H9 (cell line): ENCODE data around the gene CYBA. TPM values are rescaled to one million over a fixed set of nuclear protein-coding genes. Genes with fewer than 3 reads are reported as not detected.

Experiments used
- DNase-seq: peaks from one replicate; pipeline ENCODE4 v3.0.0-alpha.2; 2017
- H2AFZ ChIP-seq: one replicate; pipeline ENCODE4 v1.6.1; 2013; ENCODE audit warnings: mild to moderate bottlenecking, low read length, control low read depth, moderate library complexity
- H2AK5ac ChIP-seq: 2 replicates; pipeline ENCODE4 v1.6.1; 2013; ENCODE audit warnings: low read length, control low read depth, mixed read lengths; ENCODE audit not compliant: insufficient read length
- H2BK120ac ChIP-seq: one replicate; pipeline ENCODE4 v1.6.1; 2013; ENCODE audit warnings: low read depth, mild to moderate bottlenecking, low read length, control low read depth, inconsistent platforms; ENCODE audit not compliant: poor library complexity, severe bottlenecking
- H2BK12ac ChIP-seq: 2 replicates; pipeline ENCODE4 v1.6.1; 2013; ENCODE audit warnings: low read length, control low read depth, mixed read lengths, low read depth; ENCODE audit not compliant: insufficient read length
- H2BK15ac ChIP-seq: 2 replicates; pipeline ENCODE4 v1.6.1; 2013; ENCODE audit warnings: low read depth, low read length, control low read depth
- H2BK20ac ChIP-seq: one replicate; pipeline ENCODE4 v1.6.1; 2013; ENCODE audit warnings: low read depth, mild to moderate bottlenecking, low read length, control low read depth, inconsistent platforms; ENCODE audit not compliant: poor library complexity, severe bottlenecking
- H2BK5ac ChIP-seq: 2 replicates; pipeline ENCODE4 v1.6.1; 2013; ENCODE audit warnings: low read length, control low read depth, mixed read lengths; ENCODE audit not compliant: insufficient read length
- H3K14ac ChIP-seq: 2 replicates; pipeline ENCODE4 v1.6.1; 2013; ENCODE audit warnings: low read length, control low read depth; ENCODE audit not compliant: insufficient read depth
- H3K18ac ChIP-seq: 2 replicates; pipeline ENCODE4 v1.6.1; 2013; ENCODE audit warnings: low read depth, mild to moderate bottlenecking, mixed read lengths, low read length, control low read depth; ENCODE audit not compliant: insufficient read length
- H3K23ac ChIP-seq: 2 replicates; pipeline ENCODE4 v1.6.1; 2013; ENCODE audit warnings: low read length, control low read depth, mixed read lengths, low read depth; ENCODE audit not compliant: insufficient read length
- H3K23me2 ChIP-seq: 2 replicates; pipeline ENCODE4 v1.6.1; 2013; ENCODE audit warnings: low read depth, mild to moderate bottlenecking, mixed read lengths, low read length, control low read depth; ENCODE audit not compliant: insufficient read length, poor library complexity, severe bottlenecking
- H3K27ac ChIP-seq: 2 replicates; pipeline ENCODE4 v1.5.1; 2013; ENCODE audit warnings: low read length, control low read depth, mixed read lengths, low read depth; ENCODE audit not compliant: insufficient read length
- H3K27me3 ChIP-seq: 2 replicates; pipeline ENCODE4 v1.6.1; 2013; ENCODE audit warnings: low read length, control low read depth, inconsistent platforms; ENCODE audit not compliant: insufficient read depth
- H3K4ac ChIP-seq: 2 replicates; pipeline ENCODE4 v1.6.1; 2013; ENCODE audit warnings: low read depth, mild to moderate bottlenecking, control low read depth, inconsistent platforms, low read length, moderate library complexity
- H3K4me1 ChIP-seq: 2 replicates; pipeline ENCODE4 v1.6.1; 2013; ENCODE audit warnings: low read length, control low read depth, inconsistent platforms; ENCODE audit not compliant: insufficient read depth
- H3K4me2 ChIP-seq: 2 replicates; pipeline ENCODE4 v1.6.1; 2013; ENCODE audit warnings: low read length, control low read depth, mixed read lengths; ENCODE audit not compliant: insufficient read length, insufficient read depth
- H3K56ac ChIP-seq: 2 replicates; pipeline ENCODE4 v1.6.1; 2013; ENCODE audit warnings: low read depth, mild to moderate bottlenecking, mixed read lengths, low read length, control low read depth; ENCODE audit not compliant: insufficient read length
- H3K79me1 ChIP-seq: 2 replicates; pipeline ENCODE4 v1.6.1; 2013; ENCODE audit warnings: low read depth, mild to moderate bottlenecking, moderate library complexity, low read length, control low read depth, inconsistent platforms; ENCODE audit not compliant: insufficient read depth, poor library complexity, severe bottlenecking
- H3K79me2 ChIP-seq: 2 replicates; pipeline ENCODE4 v1.6.1; 2013; ENCODE audit warnings: low read length, control low read depth, inconsistent platforms; ENCODE audit not compliant: insufficient read depth
- H3K9ac ChIP-seq: 2 replicates; pipeline ENCODE4 v1.6.1; 2013; ENCODE audit warnings: low read length, control low read depth, mixed read lengths; ENCODE audit not compliant: insufficient read length; ENCODE audit errors: extremely low read depth
- H3K9me3 ChIP-seq: one replicate; pipeline ENCODE4 v1.6.1; 2013; ENCODE audit warnings: low read depth, low read length, inconsistent platforms; ENCODE audit not compliant: control insufficient read depth
- H3T11ph ChIP-seq: one replicate; pipeline ENCODE4 v1.6.1; 2013; ENCODE audit warnings: mild to moderate bottlenecking, low read length, control low read depth, inconsistent platforms
- H4K20me1 ChIP-seq: one replicate; pipeline ENCODE4 v1.6.1; 2013; ENCODE audit not compliant: control insufficient read depth, insufficient read length, insufficient read depth
- H4K5ac ChIP-seq: 2 replicates; pipeline ENCODE4 v1.6.1; 2013; ENCODE audit warnings: low read depth, mild to moderate bottlenecking, mixed read lengths, low read length, control low read depth; ENCODE audit not compliant: insufficient read length
- H4K8ac ChIP-seq: replicated peaks from 2 replicates; pipeline ENCODE4 v1.6.1; 2013; ENCODE audit warnings: low read length, control low read depth, mixed read lengths, low read depth; ENCODE audit not compliant: insufficient read length
- H4K91ac ChIP-seq: 2 replicates; pipeline ENCODE4 v1.6.1; 2013; ENCODE audit warnings: low read depth, mild to moderate bottlenecking, moderate library complexity, mixed read lengths, low read length, control low read depth; ENCODE audit not compliant: insufficient read length
- H3K27ac Mint-ChIP-seq, 3 experiments: 2 replicates in 2 of 3; 3 replicates in 1 of 3; pipeline ENCODE4 v1.8.0; 2020 to 2021; ENCODE audit warnings: mixed read lengths in 3 of 3, mild to moderate bottlenecking in 1 of 3, moderate library complexity in 1 of 3
- H3K27me3 Mint-ChIP-seq: 2 replicates; pipeline ENCODE4 v1.8.0; 2021; ENCODE audit warnings: low read depth, mild to moderate bottlenecking, moderate library complexity, mixed read lengths
- H3K36me3 Mint-ChIP-seq, 3 experiments: 2 replicates in 2 of 3; 3 replicates in 1 of 3; pipeline ENCODE4 v1.8.0; 2020 to 2021; ENCODE audit warnings: low read depth in 3 of 3, mixed read lengths in 3 of 3; ENCODE audit not compliant: insufficient read depth in 1 of 3
- H3K4me1 Mint-ChIP-seq, 2 experiments: 2 replicates each; pipeline ENCODE4 v1.8.0; 2020; ENCODE audit warnings: mixed read lengths in 2 of 2
- H3K4me3 Mint-ChIP-seq, 2 experiments: 2 replicates in 1 of 2; 3 replicates in 1 of 2; pipeline ENCODE4 v1.8.0; 2020 to 2021; ENCODE audit warnings: mild to moderate bottlenecking in 2 of 2, mixed read lengths in 2 of 2, moderate library complexity in 1 of 2
- H3K9me3 Mint-ChIP-seq, 2 experiments: 2 replicates in 1 of 2; 3 replicates in 1 of 2; pipeline ENCODE4 v1.8.0; 2020; ENCODE audit warnings: mild to moderate bottlenecking in 2 of 2, mixed read lengths in 2 of 2, moderate library complexity in 1 of 2
- WGBS: extraction: QIAGEN DNeasy Blood & Tissue Kit; methylation state at CpG from one replicate; pipeline ENCODE4 v1.1.7; 2013; ENCODE audit warnings: missing lambda C conversion rate, low lambda C conversion rate, mixed read lengths; ENCODE audit not compliant: insufficient read length; ENCODE audit errors: extremely low coverage; 5-methylcytosine and 5-hydroxymethylcytosine counted together
- total RNA-seq: library from RNA; stranded (reverse); gene quantifications from 2 replicates; pipeline ENCODE4 v1.2.1, GENCODE V29; 2021
- TF ChIP-seq, protein P1 (sequence below): fragments of 200-600 bp; sonication (generic); conservative IDR thresholded peaks from 3 replicates; pipeline ENCODE4 v1.8.0; 2021; ENCODE audit warnings: antibody characterized with exemption, mild to moderate bottlenecking

CYBA gene
- total RNA-seq, 1 experiment from 2014 or later = 153 TPM

DNA sequence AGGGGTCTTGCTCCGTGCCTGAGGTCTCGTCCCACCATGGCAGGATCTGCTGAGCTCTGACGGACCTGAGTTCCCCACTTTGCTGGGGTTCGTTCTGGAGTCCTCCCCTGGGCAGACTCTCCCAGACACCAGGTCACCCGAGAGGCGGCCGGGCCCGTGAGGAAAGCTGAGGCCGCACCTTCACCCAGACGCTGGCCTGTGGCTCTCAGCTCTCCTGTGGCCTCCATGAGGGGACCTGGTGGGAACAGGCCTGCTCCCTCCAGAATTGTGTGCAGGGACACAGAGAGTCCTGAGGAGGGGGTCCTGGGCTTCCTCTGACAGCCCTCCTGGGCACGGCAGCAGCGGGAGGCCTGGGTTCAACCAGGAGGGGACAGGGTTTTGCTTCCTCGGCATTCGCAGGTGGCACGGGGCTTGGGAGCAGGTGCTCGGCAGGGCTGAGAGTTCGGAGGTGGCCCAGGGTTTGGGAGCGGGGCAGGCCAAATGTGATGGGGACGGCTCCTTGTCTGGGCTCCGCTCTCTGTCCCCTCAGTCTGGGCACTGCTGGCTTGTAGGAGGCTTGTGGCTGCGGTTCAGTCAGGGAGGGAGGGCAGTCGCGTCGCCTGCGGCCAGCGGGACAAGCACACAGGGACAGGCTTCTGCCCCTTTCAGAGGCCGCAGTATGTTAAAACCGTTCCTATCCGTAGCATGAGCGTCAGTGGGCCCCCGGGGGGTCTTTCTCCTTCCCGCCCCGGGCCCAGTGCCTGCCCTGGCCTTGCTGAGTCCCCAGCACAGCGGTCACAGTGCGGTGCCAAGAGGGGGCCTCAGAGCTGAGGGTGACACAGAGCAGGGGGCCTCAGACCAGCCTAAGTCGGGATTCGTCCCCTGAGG is 43.6 kb upstream of the CYBA start:
- Histone ChIP-seq H3K9ac (no peak overlapping the region), H2BK20ac (no peak overlapping the region), H3K4ac (no peak overlapping the region), H2BK12ac (no peak overlapping the region), H3T11ph (no peak overlapping the region), H2AFZ (no peak overlapping the region), H3K27me3 (no peaks in the 10 kb centered on the region), H3K56ac (no peak overlapping the region), H3K23me2 (no peaks in the 10 kb centered on the region), H3K79me1 (no peaks in the 10 kb centered on the region), H2BK15ac (no peak overlapping the region), H4K20me1 (no peaks in the 10 kb centered on the region), H3K18ac (no peak overlapping the region), H2BK120ac (no peak overlapping the region), H4K5ac (no peak overlapping the region), H3K4me2 (no peak overlapping the region), H3K79me2 (no peaks in the 10 kb centered on the region), H3K4me1 (no peaks in the 10 kb centered on the region), H3K23ac (no peak overlapping the region), H2BK5ac (no peak overlapping the region), H2AK5ac (no peak overlapping the region), H4K8ac (no peak overlapping the region), H3K27ac (no peak overlapping the region), H3K9me3 (no peaks in the 10 kb centered on the region), H3K14ac (no peak overlapping the region), H4K91ac (no peak overlapping the region)
- TF ChIP-seq, protein P1, sequence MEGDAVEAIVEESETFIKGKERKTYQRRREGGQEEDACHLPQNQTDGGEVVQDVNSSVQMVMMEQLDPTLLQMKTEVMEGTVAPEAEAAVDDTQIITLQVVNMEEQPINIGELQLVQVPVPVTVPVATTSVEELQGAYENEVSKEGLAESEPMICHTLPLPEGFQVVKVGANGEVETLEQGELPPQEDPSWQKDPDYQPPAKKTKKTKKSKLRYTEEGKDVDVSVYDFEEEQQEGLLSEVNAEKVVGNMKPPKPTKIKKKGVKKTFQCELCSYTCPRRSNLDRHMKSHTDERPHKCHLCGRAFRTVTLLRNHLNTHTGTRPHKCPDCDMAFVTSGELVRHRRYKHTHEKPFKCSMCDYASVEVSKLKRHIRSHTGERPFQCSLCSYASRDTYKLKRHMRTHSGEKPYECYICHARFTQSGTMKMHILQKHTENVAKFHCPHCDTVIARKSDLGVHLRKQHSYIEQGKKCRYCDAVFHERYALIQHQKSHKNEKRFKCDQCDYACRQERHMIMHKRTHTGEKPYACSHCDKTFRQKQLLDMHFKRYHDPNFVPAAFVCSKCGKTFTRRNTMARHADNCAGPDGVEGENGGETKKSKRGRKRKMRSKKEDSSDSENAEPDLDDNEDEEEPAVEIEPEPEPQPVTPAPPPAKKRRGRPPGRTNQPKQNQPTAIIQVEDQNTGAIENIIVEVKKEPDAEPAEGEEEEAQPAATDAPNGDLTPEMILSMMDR = no peak
- DNase-seq = no peak
- Mint-ChIP-seq H3K9me3 (no peaks in the 10 kb centered on the region), H3K36me3 (peaks cover 0 to 15% (median 10%) of the 10 kb centered on the region in 3 experiments; a peak in 4 of 7 replicates), H3K27me3 (peaks cover 9% of the 10 kb centered on the region; the same call in 1 of the 2 replicates), H3K4me1 (no peaks in the 10 kb centered on the region), H3K27ac (peak overlapping the region; percentile 22 to 90 (median 68); a peak in 4 of 7 replicates), H3K4me3 (no peak overlapping the region; a peak in 1 of 5 replicates)
- no CpG with 5 or more reads among the region's 37 CpGs for WGBS
